NCI-H2171 treated with DMSO at 0.1 percent for 48 hours (cell line): ENCODE results near the gene ZNF805.
"Not testable (repeated sequence)": the region's sequence is repeated elsewhere in the genome, so short reads cannot be mapped to it uniquely, and the experiment has no call there.

ENCODE experiments used
- DNase-seq: peaks from one replicate; lab custom pipeline; 2025; lab: John Stamatoyannopoulos, UW

Gene ZNF805

GRCh38 chr19:57269515-57270250, 29.3 kb downstream of the ZNF805 start:
- no peak for DNase-seq

GRCh38 chr19:57271280-57271679, 30.8 kb downstream of the ZNF805 start:
- no peak for DNase-seq

- DNase-seq = no peak
Observed at GRCh38 chr19:57273014-57273413, 32.6 kb downstream of the ZNF805 start.

GRCh38 chr19:57276430-57276829, 36.0 kb downstream of the ZNF805 start:
- DNase-seq = no peak

GRCh38 chr19:57278481-57278880, 38.0 kb downstream of the ZNF805 start:
- not testable (repeated sequence) for DNase-seq

- DNase-seq = peak; percentile 93
Observed at GRCh38 chr19:57279418-57280164, 39.2 kb downstream of the ZNF805 start.

- peak; percentile 96 for DNase-seq
Observed at GRCh38 chr19:57280165-57280961, 39.9 kb downstream of the ZNF805 start, which contains the start of gene ZNF460. TSS of gene ZNF460 (plus strand) at chr19:57280485. CDS start at chr19:57280807, 322 bp downstream.

- DNase-seq = peak; percentile 36
Observed at GRCh38 chr19:57280962-57281400, 40.5 kb downstream of the ZNF805 start.

GRCh38 chr19:57282011-57282643, 41.7 kb downstream of the ZNF805 start:
- no peak for DNase-seq

GRCh38 chr19:57288373-57288772, 47.9 kb downstream of the ZNF805 start:
- no peak for DNase-seq

- no peak for DNase-seq
Observed at GRCh38 chr19:57290970-57291369, 50.5 kb downstream of the ZNF805 start.

- no peak for DNase-seq
Observed at GRCh38 chr19:57292547-57292946, 52.1 kb downstream of the ZNF805 start.

- DNase-seq = no peak
Observed at GRCh38 chr19:57293719-57294118, 53.3 kb downstream of the ZNF805 start.

GRCh38 chr19:57302020-57302465, 61.6 kb downstream of the ZNF805 start:
- DNase-seq = peak; percentile 73

- no peak for DNase-seq
Observed at GRCh38 chr19:57302727-57303401, 62.4 kb downstream of the ZNF805 start.
